H7 (cell line): Measurements from ENCODE around the gene ZNF134. TPM values are rescaled to one million over a fixed set of nuclear protein-coding genes. Genes with fewer than 3 reads are reported as not detected.

Experiments used
- DNase-seq: peaks from one replicate; pipeline ENCODE4 v3.0.0; 2012
- H3K27me3 ChIP-seq: 2 replicates; pipeline ENCODE4 v1.6.0; 2011; ENCODE audit warnings: mild to moderate bottlenecking, low read length; ENCODE audit not compliant: control insufficient read depth, insufficient read depth
- H3K36me3 ChIP-seq: replicated peaks from 2 replicates; pipeline ENCODE4 v1.5.1; 2011; ENCODE audit warnings: low read length; ENCODE audit not compliant: control insufficient read depth, insufficient read depth
- H3K4me3 ChIP-seq: 2 replicates; pipeline ENCODE4 v1.5.1; 2011; ENCODE audit warnings: low read depth, mild to moderate bottlenecking, control low read depth, low read length, moderate library complexity; ENCODE audit not compliant: insufficient read depth
- total RNA-seq: library from RNA; depleted of rRNA; stranded (reverse); fragments of >200 nt; shearing (Covaris generic); gene quantifications from 2 replicates; pipeline ENCODE4 v1.2.3, GENCODE V29; 2014; rRNA removed

The ZNF134 gene
- 31.6 and 34.4 TPM in 2 replicates for total RNA-seq

GRCh38 chr19:57613941-57614743 lies at the start of gene ZNF134:
Gene ZNF134 (plus strand): TSS chr19:57614242. CDS start chr19:57619469, 5,227 bp downstream.
- peak within 1 kb of the TSS; percentile 90 for H3K4me3 ChIP-seq
- no peaks in the 10 kb centered on the region for H3K27me3 ChIP-seq
- peaks cover 29% of the 10 kb centered on the region for H3K36me3 ChIP-seq
- DNase-seq, result peak; percentile 95

GRCh38 chr19:57566396-57567265 lies 47.4 kb upstream of the ZNF134 start:
- Histone ChIP-seq H3K4me3 (no peak overlapping the region), H3K36me3 (peaks cover under 1% of the 10 kb centered on the region), H3K27me3 (no peaks in the 10 kb centered on the region)
- no peak for DNase-seq

GRCh38 chr19:57570707-57571106 lies 43.3 kb upstream of the ZNF134 start:
- Histone ChIP-seq H3K27me3 (no peaks in the 10 kb centered on the region), H3K4me3 (no peak overlapping the region), H3K36me3 (peaks cover 36% of the 10 kb centered on the region)
- DNase-seq, result no peak

DNA sequence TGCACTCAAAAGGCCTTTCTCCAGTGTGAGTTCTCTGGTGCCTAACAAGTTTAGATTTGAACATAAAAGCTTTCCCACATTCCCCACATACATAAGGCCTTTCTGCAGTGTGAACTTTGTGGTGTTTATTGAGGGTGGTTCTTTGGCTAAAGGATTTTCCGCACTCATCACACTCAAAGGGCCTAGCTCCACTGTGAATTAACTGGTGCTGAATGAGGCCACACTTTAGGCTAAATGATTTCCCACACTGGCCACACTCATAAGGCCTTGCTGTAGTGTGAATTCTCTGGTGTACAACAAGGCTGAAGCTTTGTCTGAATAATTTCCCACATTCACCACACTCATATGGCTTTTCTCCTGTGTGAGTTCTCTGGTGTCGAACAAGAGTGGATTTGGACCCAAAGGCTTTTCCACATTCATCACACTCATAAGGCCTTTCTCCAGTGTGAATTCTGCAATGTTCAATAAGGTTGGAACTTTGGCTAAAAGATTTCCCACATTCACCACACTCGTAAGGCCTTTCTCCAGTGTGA lies 41.6 kb upstream of the ZNF134 start:
- DNase-seq, result no peak
- no peak overlapping the region for H3K4me3 ChIP-seq
- no peaks in the 10 kb centered on the region for H3K27me3 ChIP-seq
- H3K36me3 ChIP-seq, result peaks cover 44% of the 10 kb centered on the region

DNA sequence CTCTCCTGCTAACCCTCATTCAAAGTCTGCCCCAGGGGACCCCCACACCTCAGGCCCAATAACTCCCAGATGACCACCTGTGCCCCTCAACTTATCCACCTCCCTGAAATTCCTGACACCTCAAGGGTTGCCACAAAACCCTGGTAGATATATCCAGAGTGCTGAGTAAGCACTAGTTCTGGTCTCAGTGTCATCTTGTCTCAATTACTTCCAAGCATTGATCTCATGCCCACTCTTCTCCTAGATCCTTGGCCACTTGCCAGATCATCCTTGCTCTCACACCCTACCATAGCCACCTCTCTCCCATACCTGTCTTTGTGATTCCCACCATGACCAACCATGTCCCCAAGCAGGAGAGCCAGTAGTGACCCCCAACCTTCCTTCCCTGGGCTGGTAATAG lies 37.4 kb upstream of the ZNF134 start:
- Histone ChIP-seq H3K27me3 (no peaks in the 10 kb centered on the region), H3K36me3 (peaks cover 43% of the 10 kb centered on the region), H3K4me3 (no peak overlapping the region)
- DNase-seq, result no peak

- H3K36me3 ChIP-seq, result peaks cover 26% of the 10 kb centered on the region
- H3K4me3 ChIP-seq, result peak within 1 kb of the TSS; percentile 88
- H3K27me3 ChIP-seq, result peaks cover 3% of the 10 kb centered on the region; the same call in 1 of the 2 replicates
- peak; percentile 97 for DNase-seq
Measured at GRCh38 chr19:57578487-57579205, 35.4 kb upstream of the ZNF134 start, which contains the start of gene ZNF416. Gene ZNF416 (minus strand): TSS chr19:57578911. CDS start chr19:57578704, 207 bp downstream.

GRCh38 chr19:57583104-57583520 lies 30.9 kb upstream of the ZNF134 start:
- no peak for DNase-seq

GRCh38 chr19:57583521-57584416 lies 30.3 kb upstream of the ZNF134 start, which contains the start of gene ZIK1:
Gene ZIK1 (plus strand): TSS chr19:57584145. CDS start chr19:57584357, 212 bp downstream.
- DNase-seq, result peak; percentile 98
- H3K36me3 ChIP-seq, result peaks cover 16% of the 10 kb centered on the region
- peak within 1 kb of the TSS; percentile 76 for H3K4me3 ChIP-seq
- peaks cover 3% of the 10 kb centered on the region; the same call in 1 of the 2 replicates for H3K27me3 ChIP-seq

More at GRCh38 chr19:57583104-57583520, 30.9 kb upstream of the ZNF134 start:
- H3K27me3 ChIP-seq, result peaks cover 3% of the 10 kb centered on the region; the same call in 1 of the 2 replicates
- H3K36me3 ChIP-seq, result peaks cover 10% of the 10 kb centered on the region
- H3K4me3 ChIP-seq, result peak overlapping the region; percentile 76

DNA sequence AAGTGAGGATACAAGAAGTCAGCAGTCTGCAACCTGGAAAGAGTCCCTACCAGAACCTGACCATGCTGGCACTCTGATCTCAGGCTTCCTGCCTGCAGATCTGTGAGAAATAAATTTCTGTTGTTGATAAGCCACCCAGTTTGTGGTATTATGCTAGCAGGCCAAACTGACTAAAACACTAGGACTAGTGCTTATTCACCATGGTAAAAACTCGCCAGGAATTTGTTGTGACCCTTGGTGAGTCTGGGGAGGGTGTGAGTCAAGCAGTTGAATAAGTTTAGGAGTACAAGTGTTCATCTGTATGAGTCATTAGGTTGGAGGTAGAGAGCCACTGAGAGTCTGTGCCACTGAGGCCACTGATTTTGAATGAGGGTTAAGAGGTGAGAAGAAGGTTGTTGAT lies 26.5 kb upstream of the ZNF134 start:
- DNase-seq, result no peak
- Histone ChIP-seq H3K4me3 (no peak overlapping the region), H3K27me3 (peaks cover 3% of the 10 kb centered on the region; the same call in 1 of the 2 replicates), H3K36me3 (peaks cover 41% of the 10 kb centered on the region)

DNA sequence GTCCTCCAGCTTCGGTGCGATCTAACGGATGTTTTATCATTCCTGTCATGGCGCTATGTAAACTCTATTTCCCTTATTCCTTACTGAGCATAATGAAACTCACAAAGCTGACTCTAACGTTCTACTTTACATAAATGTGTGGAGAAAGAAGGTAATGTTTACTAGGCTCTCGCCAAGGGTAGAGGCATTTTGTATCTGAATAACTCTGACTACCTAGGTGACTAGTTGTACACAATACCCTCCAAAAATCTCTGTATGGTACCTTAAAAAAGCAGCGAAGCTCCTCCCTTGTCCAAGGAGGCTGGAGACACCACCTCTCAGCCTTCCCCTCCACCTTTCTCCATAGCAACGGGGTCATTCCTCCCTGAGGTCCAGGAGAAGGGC lies 14.7 kb upstream of the ZNF134 start:
- no peak for DNase-seq
- H3K4me3 ChIP-seq, result peak overlapping the region; percentile 88; the same call in 1 of the 2 replicates
- H3K36me3 ChIP-seq, result peaks cover under 1% of the 10 kb centered on the region; the same call in 1 of the 2 replicates
- no peaks in the 10 kb centered on the region for H3K27me3 ChIP-seq

DNA sequence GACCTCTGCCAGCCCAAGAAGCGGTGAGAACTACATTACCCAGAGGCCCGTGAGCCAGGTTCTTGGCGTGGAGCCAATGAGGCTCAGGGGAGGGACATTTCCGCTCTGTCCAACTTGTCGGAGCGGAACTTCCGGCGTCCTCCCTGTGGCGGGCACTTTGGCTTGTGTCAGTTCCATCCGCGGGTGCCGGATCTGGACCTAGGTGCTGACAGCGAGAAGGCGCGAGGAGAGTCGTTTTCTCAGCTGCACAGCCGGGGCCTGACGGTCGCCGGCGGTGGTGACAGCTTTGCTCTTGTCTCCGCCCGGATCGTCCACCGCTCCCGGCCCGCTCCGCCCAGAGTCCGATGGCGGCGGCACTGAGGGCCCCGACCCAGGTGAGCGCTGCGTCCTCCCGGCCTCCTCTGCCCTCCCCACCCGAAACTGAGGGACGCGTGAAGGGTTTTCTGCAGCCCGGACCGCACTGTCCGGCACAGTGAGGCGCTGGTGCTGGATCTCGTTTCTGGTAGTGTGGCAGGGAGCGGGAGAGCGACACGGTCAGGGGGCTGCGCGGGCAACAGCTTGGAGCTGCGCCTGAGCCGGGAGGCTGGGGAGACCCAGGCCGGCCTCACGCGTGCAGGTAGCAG lies 14.2 kb upstream of the ZNF134 start, which contains the start of gene ZNF530:
ZNF530 (plus strand) TSS at position 125 of the 623 bp plus-strand sequence. CDS start 4,461 bp downstream, outside the sequence.
- Histone ChIP-seq H3K27me3 (no peaks in the 10 kb centered on the region), H3K36me3 (peaks cover 1% of the 10 kb centered on the region; the same call in 1 of the 2 replicates), H3K4me3 (peak within 1 kb of the TSS; percentile 88)
- peak; percentile 92 for DNase-seq

DNA sequence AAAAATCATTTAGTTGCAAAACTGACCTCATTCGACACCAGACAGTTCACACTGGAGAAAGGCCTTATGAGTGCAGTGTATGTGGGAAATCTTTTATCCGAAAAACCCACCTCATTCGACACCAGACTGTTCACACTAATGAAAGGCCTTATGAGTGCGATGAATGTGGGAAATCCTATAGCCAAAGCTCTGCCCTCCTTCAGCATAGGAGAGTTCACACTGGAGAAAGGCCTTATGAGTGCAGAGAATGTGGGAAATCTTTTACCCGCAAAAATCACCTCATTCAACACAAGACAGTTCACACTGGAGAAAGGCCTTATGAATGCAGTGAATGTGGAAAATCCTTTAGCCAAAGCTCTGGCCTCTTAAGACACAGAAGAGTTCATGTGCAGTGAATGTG lies 7.1 kb upstream of the ZNF134 start:
- no peak for DNase-seq
- Histone ChIP-seq H3K27me3 (no peaks in the 10 kb centered on the region), H3K36me3 (peaks cover 16% of the 10 kb centered on the region), H3K4me3 (no peak overlapping the region)
